T-helper 2 cell treated with Interferon-gamma antibody and Interleukin-4, amounts not matched to agents 5 μg/mL and 100 μg/mL, for 36 hours (primary cell): ENCODE data around the gene ZNF385C.
"Not testable (repeated sequence)": the region's sequence is repeated elsewhere in the genome, so short reads cannot be mapped to it uniquely, and the experiment has no call there.

Experiments
- DNase-seq: peaks from one replicate; pipeline ENCODE4 v3.0.0; 2021; ENCODE audit warnings: low spot score
- H3K27ac Mint-ChIP-seq: one replicate; pipeline ENCODE4 v1.8.0; 2021; ENCODE audit warnings: mild to moderate bottlenecking, mixed read lengths
- H3K27me3 Mint-ChIP-seq: one replicate; pipeline ENCODE4 v1.8.0; 2021; ENCODE audit warnings: low read depth, mixed read lengths
- H3K36me3 Mint-ChIP-seq: one replicate; pipeline ENCODE4 v1.8.0; 2021; ENCODE audit warnings: low read depth, mixed read lengths
- H3K4me1 Mint-ChIP-seq: one replicate; pipeline ENCODE4 v1.8.0; 2021; ENCODE audit warnings: low read depth, mixed read lengths
- H3K4me3 Mint-ChIP-seq: one replicate; pipeline ENCODE4 v1.8.0; 2022; ENCODE audit warnings: mild to moderate bottlenecking, moderate library complexity, mixed read lengths
- H3K9me3 Mint-ChIP-seq: one replicate; pipeline ENCODE4 v1.8.0; 2021; ENCODE audit warnings: mixed read lengths

ZNF385C gene

DNA sequence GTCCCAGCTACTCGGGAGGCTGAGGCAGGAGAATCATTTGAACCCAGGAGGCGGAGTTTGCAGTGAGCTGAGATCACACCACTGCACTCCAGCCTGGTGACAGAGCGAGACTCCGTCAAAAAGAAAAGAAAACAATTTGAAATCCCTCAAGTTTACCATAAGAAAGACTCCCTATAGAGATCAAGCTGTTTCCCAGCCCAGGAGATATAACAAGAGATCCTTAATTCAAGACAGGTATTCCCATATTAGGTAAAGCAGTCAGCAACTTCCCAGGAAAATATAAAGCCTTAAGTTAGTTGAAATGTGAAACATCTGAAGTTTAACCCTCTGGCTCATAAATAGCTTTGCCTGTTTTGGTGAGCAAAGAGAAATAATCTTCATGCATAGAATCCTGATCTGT lies 85.9 kb downstream of the ZNF385C start:
- H3K4me1 Mint-ChIP-seq: peaks cover 36% of the 10 kb centered on the region
- not testable (repeated sequence) for H3K27me3 Mint-ChIP-seq, H3K4me3 Mint-ChIP-seq, H3K27ac Mint-ChIP-seq, H3K9me3 Mint-ChIP-seq, DNase-seq
- H3K36me3 Mint-ChIP-seq: peaks cover 23% of the 10 kb centered on the region

- Mint-ChIP-seq H3K4me1 (peaks cover 35% of the 10 kb centered on the region), H3K4me3 (no peak overlapping the region), H3K27ac (peak overlapping the region; percentile 26), H3K27me3 (no peaks in the 10 kb centered on the region), H3K9me3 (no peaks in the 10 kb centered on the region), H3K36me3 (peaks cover 17% of the 10 kb centered on the region)
- no peak for DNase-seq
Measured at GRCh38 chr17:42010898-42011516, 87.3 kb downstream of the ZNF385C start.

DNA sequence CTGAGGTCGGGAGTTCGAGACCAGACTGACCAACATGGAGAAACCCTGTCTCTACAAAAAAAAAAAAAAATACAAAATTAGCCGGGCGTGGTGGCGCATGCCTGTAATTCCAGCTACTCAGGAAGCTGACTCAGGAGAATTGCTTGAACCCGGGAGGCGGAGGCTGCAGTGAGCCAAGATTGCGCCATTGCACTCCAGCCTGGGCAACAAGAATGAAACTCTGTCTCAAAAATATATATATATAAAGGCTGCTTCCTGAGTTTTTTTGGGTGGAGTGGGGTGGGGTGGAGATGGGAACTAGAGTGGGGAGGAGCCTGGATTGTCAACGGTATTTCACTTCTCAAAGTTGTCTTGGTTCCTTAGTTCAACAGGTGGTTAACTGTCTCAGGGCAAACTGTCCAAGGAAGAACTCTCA lies 88.0 kb downstream of the ZNF385C start:
- not testable (repeated sequence) for H3K9me3 Mint-ChIP-seq, H3K27ac Mint-ChIP-seq, H3K27me3 Mint-ChIP-seq, DNase-seq, H3K4me3 Mint-ChIP-seq
- Mint-ChIP-seq H3K36me3 (peaks cover 17% of the 10 kb centered on the region), H3K4me1 (peaks cover 31% of the 10 kb centered on the region)

GRCh38 chr17:42009170-42009569 lies 89.1 kb downstream of the ZNF385C start:
- no peak overlapping the region for H3K27ac Mint-ChIP-seq
- H3K4me1 Mint-ChIP-seq: peaks cover 30% of the 10 kb centered on the region
- H3K9me3 Mint-ChIP-seq: no peaks in the 10 kb centered on the region
- H3K4me3 Mint-ChIP-seq: no peak overlapping the region
- no peaks in the 10 kb centered on the region for H3K27me3 Mint-ChIP-seq
- peaks cover 17% of the 10 kb centered on the region for H3K36me3 Mint-ChIP-seq
- no peak for DNase-seq

- Mint-ChIP-seq H3K4me3 (no peak overlapping the region), H3K9me3 (no peaks in the 10 kb centered on the region), H3K27me3 (no peaks in the 10 kb centered on the region), H3K36me3 (peaks cover 19% of the 10 kb centered on the region), H3K4me1 (peaks cover 14% of the 10 kb centered on the region), H3K27ac (no peak overlapping the region)
- no peak for DNase-seq
Measured at GRCh38 chr17:42005166-42005565, 93.1 kb downstream of the ZNF385C start.

DNA sequence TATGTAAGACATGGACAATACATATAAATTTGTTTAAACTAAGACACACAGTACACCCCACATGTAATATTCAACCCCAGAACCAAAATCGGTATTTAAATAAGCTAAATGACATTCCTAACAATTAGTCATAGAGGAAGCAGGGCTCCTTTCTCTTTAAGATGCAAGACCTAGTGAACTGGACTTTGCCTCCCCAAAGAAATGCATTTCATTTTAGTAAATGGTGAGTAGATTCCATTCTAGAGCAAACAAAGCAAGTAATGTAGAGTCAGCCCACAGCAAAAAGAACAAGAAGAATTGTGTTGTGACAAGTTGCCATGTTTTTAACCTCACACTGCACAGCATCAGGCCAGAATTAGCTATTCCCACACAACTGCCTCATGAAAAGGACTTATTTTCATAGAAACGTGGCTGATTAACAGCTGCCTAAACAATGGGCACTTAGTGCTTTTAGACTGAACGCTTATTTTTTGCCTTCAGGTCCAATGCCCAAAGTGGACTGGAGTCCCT lies 95.4 kb downstream of the ZNF385C start:
- Mint-ChIP-seq H3K4me1 (peaks cover 7% of the 10 kb centered on the region), H3K36me3 (peaks cover 23% of the 10 kb centered on the region), H3K27me3 (no peaks in the 10 kb centered on the region), H3K4me3 (no peak overlapping the region), H3K27ac (no peak overlapping the region), H3K9me3 (no peaks in the 10 kb centered on the region)
- DNase-seq: no peak

GRCh38 chr17:42002175-42002791 lies 96.0 kb downstream of the ZNF385C start:
- Mint-ChIP-seq H3K4me1 (peaks cover 7% of the 10 kb centered on the region), H3K27ac (no peak overlapping the region), H3K36me3 (peaks cover 23% of the 10 kb centered on the region), H3K9me3 (no peaks in the 10 kb centered on the region), H3K27me3 (no peaks in the 10 kb centered on the region), H3K4me3 (no peak overlapping the region)
- DNase-seq: no peak

- peaks cover 26% of the 10 kb centered on the region for H3K36me3 Mint-ChIP-seq
- H3K4me3 Mint-ChIP-seq: no peak overlapping the region
- H3K27me3 Mint-ChIP-seq: no peaks in the 10 kb centered on the region
- no peak overlapping the region for H3K27ac Mint-ChIP-seq
- DNase-seq: no peak
- H3K4me1 Mint-ChIP-seq: peaks cover 7% of the 10 kb centered on the region
- no peaks in the 10 kb centered on the region for H3K9me3 Mint-ChIP-seq
Measured at GRCh38 chr17:42001729-42002128, 96.5 kb downstream of the ZNF385C start.

GRCh38 chr17:42000413-42001133 lies 97.7 kb downstream of the ZNF385C start:
- Mint-ChIP-seq H3K27ac (no peak overlapping the region), H3K9me3 (no peaks in the 10 kb centered on the region), H3K36me3 (peaks cover 34% of the 10 kb centered on the region), H3K4me1 (peaks cover 7% of the 10 kb centered on the region), H3K27me3 (no peaks in the 10 kb centered on the region), H3K4me3 (no peak overlapping the region)
- no peak for DNase-seq

GRCh38 chr17:41998497-41998896 lies 99.8 kb downstream of the ZNF385C start:
- no peak overlapping the region for H3K4me3 Mint-ChIP-seq
- DNase-seq: no peak
- no peaks in the 10 kb centered on the region for H3K9me3 Mint-ChIP-seq
- H3K36me3 Mint-ChIP-seq: peaks cover 44% of the 10 kb centered on the region
- H3K27ac Mint-ChIP-seq: peak overlapping the region; percentile 5
- H3K4me1 Mint-ChIP-seq: peaks cover 3% of the 10 kb centered on the region
- H3K27me3 Mint-ChIP-seq: no peaks in the 10 kb centered on the region

- no peaks in the 10 kb centered on the region for H3K9me3 Mint-ChIP-seq
- H3K4me1 Mint-ChIP-seq: no peaks in the 10 kb centered on the region
- H3K27ac Mint-ChIP-seq: no peak overlapping the region
- no peak overlapping the region for H3K4me3 Mint-ChIP-seq
- DNase-seq: no peak
- H3K27me3 Mint-ChIP-seq: no peaks in the 10 kb centered on the region
- peaks cover 37% of the 10 kb centered on the region for H3K36me3 Mint-ChIP-seq
Measured at GRCh38 chr17:41996855-41997164, 101.5 kb downstream of the ZNF385C start.

DNA sequence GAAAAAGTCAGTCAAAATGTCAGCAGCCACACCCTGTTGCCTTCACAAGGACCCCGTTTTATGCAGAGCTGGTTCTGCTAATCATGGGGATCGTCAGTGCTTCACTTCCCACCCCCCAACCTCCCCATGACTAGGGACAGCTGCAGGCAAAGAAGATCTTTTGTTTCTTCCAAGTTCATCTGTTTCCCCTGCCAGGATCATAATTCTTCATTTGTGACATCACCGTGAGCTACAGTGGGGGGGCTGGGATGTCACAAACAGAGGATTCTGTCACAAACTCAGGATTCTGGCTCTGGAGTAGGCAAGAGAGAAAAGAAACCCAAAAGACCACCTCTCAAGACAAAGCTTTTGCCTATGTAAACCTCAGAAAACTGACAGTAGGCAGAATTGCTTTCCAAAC lies 105.7 kb downstream of the ZNF385C start:
- H3K4me3 Mint-ChIP-seq: no peak overlapping the region
- peaks cover 61% of the 10 kb centered on the region for H3K36me3 Mint-ChIP-seq

GRCh38 chr17:41989702-41990419 lies 108.4 kb downstream of the ZNF385C start:
- no peak overlapping the region for H3K4me3 Mint-ChIP-seq
- no peak for DNase-seq
- H3K27ac Mint-ChIP-seq: no peak overlapping the region
- H3K4me1 Mint-ChIP-seq: no peaks in the 10 kb centered on the region
- H3K9me3 Mint-ChIP-seq: no peaks in the 10 kb centered on the region
- H3K36me3 Mint-ChIP-seq: peaks cover 68% of the 10 kb centered on the region
- H3K27me3 Mint-ChIP-seq: no peaks in the 10 kb centered on the region

More for the DNA sequence above, 105.7 kb downstream of the ZNF385C start:
- no peaks in the 10 kb centered on the region for H3K4me1 Mint-ChIP-seq
- no peak overlapping the region for H3K27ac Mint-ChIP-seq
- no peaks in the 10 kb centered on the region for H3K27me3 Mint-ChIP-seq
- no peaks in the 10 kb centered on the region for H3K9me3 Mint-ChIP-seq
- no peak for DNase-seq

DNA sequence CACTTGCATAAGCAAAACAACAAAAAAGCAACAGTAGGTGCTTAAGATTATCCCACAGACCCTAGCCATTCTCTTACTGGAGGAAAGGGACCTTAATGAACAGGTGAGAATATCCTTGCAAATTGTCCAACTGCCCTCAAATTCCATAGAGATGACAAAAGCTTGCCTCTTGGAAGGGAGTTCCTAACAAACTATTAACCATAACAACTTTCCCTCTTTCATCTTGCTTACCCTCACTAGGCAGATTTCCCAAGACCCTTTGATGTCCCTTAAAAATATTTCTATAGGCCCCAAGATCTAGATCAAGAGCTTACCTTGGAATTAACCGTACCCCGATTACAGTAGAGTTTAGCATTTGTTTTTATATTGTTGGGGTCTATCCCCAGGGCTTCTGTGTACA lies 109.9 kb downstream of the ZNF385C start:
- Mint-ChIP-seq H3K36me3 (peaks cover 66% of the 10 kb centered on the region), H3K9me3 (no peaks in the 10 kb centered on the region), H3K4me3 (no peak overlapping the region), H3K4me1 (no peaks in the 10 kb centered on the region), H3K27ac (peak overlapping the region; percentile 32), H3K27me3 (no peaks in the 10 kb centered on the region)
- no peak for DNase-seq
